ENCODE data around the gene KCNN2. TPM values are rescaled to one million over a fixed set of nuclear protein-coding genes. Genes with fewer than 3 reads are reported as not detected.

Gene KCNN2
- total and polyA plus RNA-seq, 2 of the 8 experiments (the other 6 are each of a cell fraction or from before 2014, with no cell fraction given): 13.1 to 18.6 TPM

- no peak for TF ChIP-seq SIRT6 (IDR thresholded peaks at IDR 0.05; ENCODE audit: low read length)
- no peak for TF ChIP-seq RBBP5 (IDR thresholded peaks at IDR 0.05; ENCODE audit: borderline replicate concordance, low read depth, low read length)
Measured at GRCh38 chr5:114447084-114447773, 85.4 kb downstream of the KCNN2 start (continued).
